HG03025 (cell line): Measurements from ENCODE around the gene PRELID3B.
"Not testable (repeated sequence)": the region's sequence is repeated elsewhere in the genome, so short reads cannot be mapped to it uniquely, and the experiment has no call there.

Experiments
- ATAC-seq: cut with Tn5 transposase; IDR thresholded peaks from one replicate; pipeline ENCODE4 v1.9.1; 2021; ENCODE audit warnings: mild to moderate bottlenecking, moderate library complexity; ENCODE audit not compliant: unreplicated experiment, low FRiP score

PRELID3B gene

DNA sequence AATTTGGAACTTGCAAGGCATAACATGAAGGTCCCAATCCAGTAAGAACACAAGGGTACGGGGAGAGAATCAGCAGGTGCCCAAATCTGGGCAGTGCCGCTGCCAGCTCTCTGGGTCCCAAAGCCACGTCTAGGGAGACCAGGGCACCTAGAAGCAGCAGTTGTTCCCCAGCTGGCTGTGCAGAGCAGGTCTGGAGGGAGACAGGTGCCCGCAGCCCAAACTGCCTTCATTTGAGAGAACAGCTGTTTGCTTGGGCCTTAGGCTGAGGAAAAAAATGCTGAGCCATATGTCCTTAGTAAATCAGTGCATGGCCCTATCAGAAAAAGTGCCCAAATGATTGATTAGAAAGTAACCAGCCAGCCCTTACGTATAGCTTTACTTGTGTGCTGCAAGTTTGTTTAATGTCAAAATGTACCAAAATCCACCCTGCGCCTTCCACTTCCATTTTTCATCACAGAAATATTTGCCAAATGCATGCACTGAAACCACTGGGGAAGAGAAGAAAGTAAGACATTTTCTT, 9.1 kb upstream of the PRELID3B start:
- ATAC-seq = no peak

DNA sequence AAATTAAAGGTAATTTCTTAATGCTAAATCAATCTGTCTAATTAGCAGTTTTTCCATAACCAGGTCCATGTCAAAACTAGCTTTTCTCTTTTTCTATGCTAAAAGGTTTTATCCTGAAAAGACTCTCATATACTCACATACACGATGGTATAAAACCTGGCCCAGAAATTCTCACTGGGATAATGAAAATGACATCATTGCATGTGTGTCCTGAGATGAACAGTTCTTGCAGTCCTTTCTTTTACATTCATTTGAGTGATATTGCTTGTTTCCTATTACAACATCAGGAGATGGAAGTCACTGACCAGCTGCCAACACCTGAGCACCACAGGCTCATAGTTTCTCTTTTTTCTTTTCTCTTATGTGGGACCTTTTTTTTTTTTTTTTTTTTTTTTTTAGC, 7.9 kb upstream of the PRELID3B start:
- no peak for ATAC-seq

DNA sequence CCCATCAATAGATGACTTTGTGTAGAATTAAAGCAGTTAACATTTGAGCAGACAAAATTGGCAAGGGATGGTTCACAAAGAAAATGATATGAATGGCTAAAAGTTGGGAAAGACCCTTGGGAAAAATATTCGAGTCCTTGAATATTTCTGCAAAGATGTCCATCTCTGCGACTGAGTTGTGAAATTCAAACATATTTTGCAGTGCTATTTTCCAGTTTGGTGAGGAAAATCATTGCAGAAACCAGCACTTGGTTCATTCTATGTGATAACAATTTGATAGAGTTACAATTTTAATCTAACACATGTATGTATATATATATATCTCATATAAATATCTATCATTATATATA, 6.1 kb upstream of the PRELID3B start:
- ATAC-seq = no peak

DNA sequence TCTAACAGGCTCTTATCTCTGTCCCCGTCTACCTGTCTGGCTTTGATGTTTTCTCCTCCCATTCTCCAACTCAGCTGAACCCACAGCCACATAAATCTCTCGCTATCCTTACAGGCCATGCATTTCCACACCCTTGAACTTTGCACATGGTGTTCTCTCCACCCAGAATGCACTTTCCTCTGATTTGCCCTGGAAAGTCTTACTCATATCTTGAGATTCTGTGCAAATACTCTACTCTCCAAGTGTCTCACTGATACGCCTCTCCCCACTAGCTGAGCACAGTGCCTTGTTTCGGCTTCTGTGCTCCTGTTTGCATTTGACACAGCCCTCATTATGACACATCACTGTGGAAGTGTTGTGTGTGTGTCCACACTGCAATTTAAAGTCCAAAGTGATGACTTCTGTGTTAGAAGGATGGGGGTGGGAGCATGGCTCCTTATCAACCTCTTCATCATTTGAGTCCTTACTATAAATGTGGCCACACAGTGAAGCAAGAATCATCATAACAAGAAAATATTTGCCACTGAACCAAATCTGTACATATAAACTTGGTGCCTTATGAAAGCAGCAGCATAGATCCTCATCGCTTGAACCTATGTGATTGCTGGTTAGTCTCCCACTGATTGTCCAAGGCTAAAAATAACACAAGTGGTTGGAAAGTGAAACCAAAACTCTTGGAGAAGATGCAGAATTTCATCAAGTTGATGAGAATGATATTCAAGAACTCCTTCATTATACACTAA, 5.5 kb upstream of the PRELID3B start:
- ATAC-seq = no peak

DNA sequence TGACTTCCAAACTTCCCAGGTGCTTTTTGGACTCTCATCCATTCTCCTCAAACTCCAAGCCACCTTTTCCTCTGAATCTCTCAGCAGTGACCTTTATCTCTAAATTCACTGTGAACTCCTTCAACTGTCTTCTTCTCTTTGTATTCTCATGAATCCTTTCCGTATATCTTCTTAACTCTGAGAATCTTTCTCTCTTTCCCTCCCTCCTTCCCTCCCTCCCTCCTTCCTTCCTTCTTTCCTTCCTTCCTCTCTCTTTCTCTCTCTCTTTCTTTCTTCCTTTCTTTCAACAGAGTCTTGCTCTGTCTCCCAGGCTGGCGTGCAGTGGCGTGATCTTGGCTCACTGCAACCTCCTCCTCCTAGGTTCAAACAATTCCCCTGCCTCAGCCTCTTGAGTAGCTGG, 4.3 kb upstream of the PRELID3B start:
- no peak for ATAC-seq

DNA sequence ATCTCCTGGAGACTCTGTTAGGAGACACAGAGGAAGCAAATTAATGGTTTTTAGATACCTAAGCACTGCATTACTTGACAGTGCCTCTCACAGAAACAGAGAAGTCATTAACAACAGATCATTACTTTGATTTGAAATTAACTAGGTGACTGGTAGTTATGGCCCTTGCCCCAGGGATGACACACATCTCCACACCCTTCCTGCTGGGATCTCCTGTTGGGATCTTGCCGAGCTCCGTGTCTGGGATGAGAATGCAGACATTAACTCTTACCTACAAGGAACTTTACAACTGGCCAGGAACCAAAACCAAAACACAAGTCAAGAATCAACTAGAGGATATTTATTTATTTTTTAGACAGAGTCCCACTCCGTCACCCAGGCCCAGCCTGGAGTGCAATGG, 2.2 kb upstream of the PRELID3B start:
- ATAC-seq = no peak

DNA sequence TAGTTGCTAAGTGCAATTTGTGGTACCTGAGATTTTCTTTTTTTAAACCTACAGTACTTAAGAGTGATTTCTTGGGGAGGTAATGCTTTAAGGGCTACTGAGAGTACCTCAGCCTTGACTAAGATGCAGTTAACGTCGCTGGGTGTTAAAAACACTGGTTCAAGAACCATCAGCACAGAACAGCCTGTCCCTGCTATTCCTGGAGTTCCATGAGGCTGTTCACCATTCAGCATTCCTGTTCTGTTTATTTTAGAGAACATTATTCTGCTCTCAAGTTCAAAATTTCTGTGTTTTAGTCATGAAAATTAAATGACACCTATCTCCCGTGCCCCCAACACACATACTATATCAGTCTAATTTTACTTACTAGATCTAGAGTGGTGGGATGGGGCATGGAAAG, 1.7 kb upstream of the PRELID3B start:
- no peak for ATAC-seq

DNA sequence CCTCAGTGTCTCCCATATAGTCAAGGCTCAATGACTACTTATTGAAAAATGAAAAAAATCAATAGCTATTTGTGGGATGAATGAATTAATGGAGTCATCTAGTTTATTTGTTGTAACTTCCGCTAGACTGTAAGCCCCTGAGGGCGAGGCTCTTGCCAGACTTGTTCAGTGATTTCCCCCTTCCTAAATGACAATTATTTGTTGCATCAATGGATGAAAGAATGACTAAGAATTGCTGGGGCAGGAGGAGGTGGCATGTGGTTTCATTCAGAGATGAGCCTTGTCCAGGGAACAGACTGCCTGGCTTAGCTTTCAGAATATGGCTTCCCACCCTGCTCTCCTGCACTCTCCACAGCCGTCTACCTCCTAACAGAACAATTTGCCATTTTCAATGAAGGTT, 1.1 kb upstream of the PRELID3B start:
- ATAC-seq = no peak

DNA sequence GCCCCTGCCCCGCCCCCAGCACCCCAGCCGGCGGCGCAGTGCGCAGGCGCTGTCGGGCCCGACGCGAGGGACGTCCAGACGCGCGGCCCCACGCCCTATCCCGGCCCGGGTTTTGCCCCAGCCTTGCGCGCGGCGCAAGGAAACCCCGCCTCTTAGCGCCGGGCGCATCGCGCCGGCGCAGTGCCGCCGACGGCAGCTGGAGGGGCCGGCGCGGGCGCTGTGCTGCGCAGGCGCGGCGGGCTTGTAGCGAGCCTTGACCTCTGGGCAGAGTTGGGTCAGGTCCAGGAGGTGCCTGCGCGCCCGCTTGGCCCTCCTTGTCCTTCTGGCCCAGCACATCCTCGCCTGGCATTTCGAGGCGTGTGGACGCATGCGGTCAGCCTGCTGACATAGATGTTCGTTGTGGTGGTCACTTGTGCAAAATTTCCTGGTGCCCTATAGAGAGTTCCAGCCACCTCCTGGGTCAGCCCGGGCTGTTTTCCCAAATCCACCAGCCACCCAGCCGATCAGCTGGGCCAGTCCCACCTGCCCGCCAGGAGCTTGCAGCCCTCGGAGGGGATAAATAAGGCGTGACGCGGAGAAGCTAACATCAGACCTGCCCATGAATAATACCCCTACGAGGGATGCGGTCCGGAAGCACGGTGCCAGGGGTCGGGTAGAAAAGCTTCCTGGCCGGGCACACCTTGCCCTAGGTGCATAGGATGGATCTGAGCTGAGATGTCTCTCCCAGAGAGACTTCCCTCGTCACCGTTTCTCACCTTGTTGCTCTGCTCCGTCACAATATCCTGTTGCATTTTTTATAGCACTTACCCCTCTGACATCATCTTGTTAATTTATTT, 428 bp upstream of the PRELID3B start:
- ATAC-seq = peak; percentile 86

DNA sequence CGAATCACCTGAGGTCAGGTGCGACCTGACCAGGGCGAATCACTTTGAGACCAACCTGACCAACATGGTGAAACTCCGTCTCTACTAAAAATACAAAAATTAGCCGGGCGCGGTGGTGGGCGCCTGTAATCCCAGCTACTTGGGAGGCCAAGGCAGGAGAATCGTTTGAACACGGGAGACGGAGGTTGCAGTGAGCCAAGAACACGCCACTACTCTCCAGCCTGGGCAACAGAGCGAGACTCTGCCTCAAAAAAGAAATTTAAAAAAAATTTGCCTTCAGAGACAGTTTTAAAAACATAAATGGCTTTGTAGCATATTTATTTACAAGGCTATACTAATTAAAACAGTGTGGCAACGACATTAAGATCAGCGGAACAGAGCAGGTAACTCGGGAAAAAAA, 1.1 kb downstream of the PRELID3B start:
- ATAC-seq = not testable (repeated sequence)

DNA sequence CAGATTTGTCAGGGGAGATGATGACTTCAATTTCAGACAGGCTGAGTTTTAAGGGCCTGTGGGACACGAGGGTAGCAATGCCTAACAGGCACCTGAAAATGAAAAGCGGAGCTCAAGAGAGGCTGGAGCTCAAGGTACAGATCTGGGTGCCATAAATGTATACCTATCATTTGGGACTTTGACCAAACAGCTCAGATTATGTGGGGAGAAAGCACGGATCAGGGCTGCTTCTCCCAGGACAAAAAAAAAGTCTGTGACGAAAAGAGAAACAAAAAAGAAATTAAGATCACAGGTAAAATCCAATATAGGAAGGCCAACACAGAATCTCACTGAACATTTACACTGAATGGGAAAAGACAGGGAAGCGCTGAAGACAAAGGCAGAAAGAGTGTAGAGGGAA, 1.9 kb downstream of the PRELID3B start:
- no peak for ATAC-seq

DNA sequence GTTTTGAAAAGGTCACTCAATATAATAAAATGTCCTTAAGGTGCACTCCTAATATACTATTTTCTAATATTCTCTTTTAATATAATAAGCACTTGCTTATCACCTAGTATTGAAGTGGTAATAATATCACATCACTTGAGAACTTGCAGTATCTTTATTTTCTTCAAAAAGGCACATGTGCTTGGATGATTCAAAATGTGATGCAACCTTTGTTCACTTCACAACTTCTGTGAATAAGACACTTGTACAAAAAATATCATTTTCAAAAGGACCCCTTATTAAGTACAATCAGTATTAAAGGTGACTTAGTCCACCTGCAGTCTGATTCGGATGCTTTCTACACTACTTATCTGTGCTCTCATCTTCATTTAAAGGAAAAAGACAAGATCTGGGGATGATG, 3.4 kb downstream of the PRELID3B start:
- no peak for ATAC-seq

DNA sequence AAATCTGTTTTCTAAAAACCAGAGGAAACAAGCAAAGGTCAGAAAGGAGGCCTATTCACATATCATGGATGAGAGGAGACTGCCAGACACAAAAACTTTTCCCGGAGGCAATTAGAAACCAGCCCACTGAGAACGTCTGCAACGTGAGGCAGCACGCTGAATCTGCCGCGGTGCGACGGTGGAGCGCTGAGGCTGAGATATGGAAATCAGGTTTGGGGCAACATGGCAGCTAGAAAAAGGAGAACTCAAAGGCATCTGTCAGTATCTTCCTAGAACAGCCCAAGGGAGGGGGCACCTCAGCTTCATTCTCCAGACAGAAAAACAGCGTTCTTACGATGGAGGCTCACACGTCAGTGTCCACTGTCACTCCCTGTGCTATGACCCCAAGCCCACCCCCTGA, 5.2 kb downstream of the PRELID3B start:
- no peak for ATAC-seq

DNA sequence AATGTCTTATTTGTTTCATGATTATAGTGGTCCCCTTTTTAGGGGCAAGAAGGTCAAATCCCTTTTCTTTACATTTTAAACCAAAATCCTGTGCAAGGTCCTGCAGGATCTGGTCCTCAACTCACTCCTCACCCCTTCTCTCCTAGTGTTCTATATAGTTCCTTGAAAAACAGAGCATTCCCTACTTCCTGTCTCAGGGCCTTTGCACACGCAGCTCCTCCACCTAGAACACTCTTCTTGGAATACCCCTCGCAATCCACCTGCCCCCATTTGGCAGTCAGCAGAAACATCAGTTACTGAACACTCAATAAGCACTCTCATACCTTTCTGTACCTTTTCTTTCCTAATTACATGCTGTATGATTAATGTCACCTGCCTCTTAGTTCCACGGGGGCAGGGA, 7.2 kb downstream of the PRELID3B start:
- no peak for ATAC-seq

DNA sequence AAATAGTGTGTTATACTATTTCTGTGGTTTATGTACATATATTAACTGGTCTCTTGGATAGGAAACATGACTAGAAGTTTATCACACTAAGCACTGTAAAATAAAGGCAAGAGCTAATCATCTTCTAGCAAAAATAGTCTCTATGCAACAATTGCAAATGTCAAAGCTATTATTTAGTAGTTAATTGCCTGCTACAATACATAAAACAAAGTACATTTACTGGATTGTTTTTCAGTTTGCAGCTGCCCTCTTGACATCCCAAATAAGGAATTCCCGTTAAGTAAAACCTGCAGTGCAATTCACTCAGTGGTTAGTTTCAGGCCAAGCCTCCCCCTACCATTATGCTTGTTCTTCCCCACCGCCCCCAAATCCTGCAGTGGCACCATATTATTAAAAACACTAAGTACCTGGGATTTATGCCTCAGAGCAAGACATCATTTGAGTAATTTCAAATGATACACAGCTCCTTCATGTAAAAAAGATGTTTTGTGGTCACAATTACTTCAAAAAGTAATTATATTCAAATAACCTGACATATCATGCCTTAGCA, 8.9 kb downstream of the PRELID3B start:
- no peak for ATAC-seq

DNA sequence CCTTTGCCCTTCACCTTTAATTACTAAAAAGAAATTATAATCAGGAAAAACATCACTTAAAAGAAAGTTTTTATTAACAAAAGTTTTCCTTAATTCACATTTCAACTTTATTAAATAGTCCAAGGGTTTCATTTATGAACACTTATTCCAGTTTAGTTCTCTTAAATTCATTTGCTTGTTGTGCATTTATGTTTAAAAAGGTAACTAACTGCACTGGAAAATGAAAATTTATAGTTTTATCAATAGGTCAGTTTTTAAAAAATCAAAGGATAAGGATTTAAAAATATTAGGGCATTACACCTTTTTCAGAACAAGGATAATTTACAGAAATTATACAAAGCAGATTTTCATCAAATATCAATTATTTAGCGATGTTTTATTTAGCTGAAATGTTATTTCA, 9.5 kb downstream of the PRELID3B start:
- no peak for ATAC-seq

DNA sequence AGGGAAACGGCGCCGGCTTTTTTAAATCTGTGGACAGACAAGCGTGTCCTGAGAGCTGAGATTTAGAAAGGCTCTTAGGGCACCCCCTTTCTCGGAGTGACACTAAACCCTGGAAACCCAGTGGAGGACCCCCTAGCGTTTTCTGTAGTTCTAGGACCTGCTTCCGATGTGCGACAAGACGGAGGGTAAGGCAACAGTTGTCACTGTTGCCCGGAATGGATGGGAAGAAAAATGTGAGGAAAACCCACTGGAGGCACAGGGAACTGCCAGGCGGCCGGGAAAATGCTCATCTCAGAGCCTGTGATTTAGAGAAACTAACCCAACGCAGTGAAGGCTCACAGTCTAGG, 9.9 kb downstream of the PRELID3B start:
- no peak for ATAC-seq

DNA sequence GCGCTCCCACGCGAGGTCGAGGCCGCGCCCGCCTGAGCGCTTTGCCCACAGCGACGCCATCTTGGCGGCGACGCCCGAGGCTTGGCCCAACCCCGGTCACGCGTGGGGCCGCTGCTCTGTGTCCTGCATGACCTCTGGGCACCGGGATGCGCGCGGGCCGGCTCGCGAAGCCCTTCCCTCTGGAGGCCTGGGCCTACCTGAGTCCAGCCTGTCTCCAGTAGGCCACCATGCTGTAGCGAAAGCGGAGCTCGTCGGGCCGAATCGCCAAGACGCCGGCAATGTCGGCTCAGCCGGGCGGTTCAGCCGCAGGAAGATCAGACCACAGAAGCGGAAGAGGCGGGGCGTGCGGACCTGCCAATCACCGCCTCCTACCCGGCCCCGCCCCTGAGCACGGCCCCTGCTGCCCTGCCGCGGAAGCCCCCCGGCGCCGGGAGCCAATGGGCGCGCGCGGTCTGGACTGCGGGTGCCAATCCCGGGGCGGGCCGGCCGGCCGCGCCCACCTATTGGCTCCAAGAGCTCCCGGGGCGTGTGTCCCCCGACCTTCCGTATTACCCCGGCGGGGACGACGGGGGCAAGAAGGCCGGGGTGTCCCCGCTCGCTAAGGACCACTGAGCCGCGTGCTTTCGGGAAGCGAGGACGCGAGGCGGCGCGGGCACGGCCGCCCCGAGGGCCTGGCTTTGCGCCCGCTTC, 10.4 kb downstream of the PRELID3B start, which contains the start of gene ATP5F1E:
Gene ATP5F1E (minus strand): TSS at position 313 of the 690 bp plus-strand sequence. CDS start 84 bp downstream, at position 229.
- peak; percentile 88 for ATAC-seq

DNA sequence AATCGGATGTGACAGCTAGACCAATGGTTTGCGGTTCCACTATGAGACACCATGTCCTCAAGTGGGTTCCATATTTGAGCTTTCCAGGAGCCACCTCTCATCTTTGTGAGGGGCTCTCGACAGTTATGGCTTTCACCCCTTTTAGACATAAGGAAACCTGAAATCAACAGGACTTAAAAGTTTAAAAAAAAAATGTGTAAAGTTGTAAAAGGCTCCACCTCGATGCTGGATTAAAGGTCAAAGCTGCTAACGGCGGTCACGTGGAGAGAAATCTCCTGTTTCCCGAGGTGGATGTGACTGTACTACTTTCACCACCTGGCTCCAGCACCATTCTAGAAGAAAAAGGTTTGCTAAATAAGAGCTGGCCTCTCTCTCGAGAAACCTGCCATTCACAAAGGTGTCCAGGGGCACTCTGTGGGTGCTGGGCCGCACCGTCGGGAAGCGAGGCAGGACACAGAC, 11.0 kb downstream of the PRELID3B start:
- peak; percentile 1 for ATAC-seq

DNA sequence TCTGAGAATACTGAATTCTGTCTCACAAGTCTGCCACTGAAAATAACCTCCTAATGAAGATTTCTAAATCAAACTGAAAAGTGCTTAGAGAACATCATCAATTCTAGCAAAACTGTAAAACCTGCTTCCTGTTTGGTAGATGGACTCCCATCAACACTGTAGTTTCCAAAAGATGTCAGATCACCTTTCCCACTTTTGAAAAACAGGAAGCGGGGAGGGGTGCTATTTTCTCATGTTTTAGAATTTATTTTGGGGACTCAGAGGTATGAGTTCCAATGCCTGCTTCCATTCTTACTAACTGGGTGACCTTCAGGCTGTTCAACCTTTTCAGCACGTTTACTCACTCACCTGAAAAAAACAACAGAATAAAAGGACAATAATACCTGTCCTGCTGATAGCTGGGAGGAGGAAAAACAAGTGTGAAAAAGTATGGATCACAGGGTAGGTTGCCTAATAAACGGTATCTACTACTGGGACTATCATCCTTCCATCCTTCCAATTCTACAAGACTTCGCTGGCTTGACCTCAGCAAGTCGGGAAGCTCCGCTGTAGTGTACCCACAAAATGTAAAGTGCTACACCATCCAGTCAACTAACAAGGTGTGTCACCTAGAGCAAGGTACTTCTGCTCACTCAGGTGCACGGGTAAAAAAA, 11.5 kb downstream of the PRELID3B start:
- no peak for ATAC-seq
